Mucosa of rectum (tissue), 2 donors: ENCODE data around the gene PDE2A.
A peak's percentile ranks its signal among the peaks of the same experiment; 100 is the strongest.

ENCODE experiments used
- H3K27ac ChIP-seq, 2 donors: one replicate each; pipeline ENCODE4 v1.7.0; 2013; ENCODE audit warnings: inconsistent platforms in 2 of 2, low read depth in 2 of 2, low read length in 2 of 2
- H3K27me3 ChIP-seq, 2 donors: one replicate each; pipeline ENCODE4 v1.7.0; 2013; ENCODE audit warnings: low read length in 2 of 2; ENCODE audit not compliant: control insufficient read depth in 2 of 2, insufficient read depth in 2 of 2
- H3K36me3 ChIP-seq, 2 donors: one replicate each; pipeline ENCODE4 v1.7.0; 2013; ENCODE audit warnings: low read length in 2 of 2; ENCODE audit not compliant: control insufficient read depth in 2 of 2, insufficient read depth in 2 of 2
- H3K4me1 ChIP-seq, 2 donors: one replicate each; pipeline ENCODE4 v1.7.0; 2013; ENCODE audit warnings: low read length in 2 of 2, mild to moderate bottlenecking in 1 of 2; ENCODE audit not compliant: control insufficient read depth in 2 of 2, insufficient read depth in 2 of 2
- H3K4me3 ChIP-seq, 2 donors: one replicate each; pipeline ENCODE4 v1.7.0; 2013; ENCODE audit warnings: low read length in 2 of 2
- H3K9ac ChIP-seq, 2 donors: one replicate each; pipeline ENCODE4 v1.7.0; 2013; ENCODE audit warnings: low read length in 2 of 2, low read depth in 1 of 2, mild to moderate bottlenecking in 1 of 2
- H3K9me3 ChIP-seq, 2 donors: one replicate each; pipeline ENCODE4 v1.7.0; 2013; ENCODE audit warnings: low read length in 2 of 2; ENCODE audit not compliant: control insufficient read depth in 2 of 2
- donor health status: healthy.
- donor health status: Normal muscosa, but diverticular disease.

PDE2A gene

GRCh38 chr11:72639502-72640375 lies 34.5 kb downstream of the PDE2A start:
- H3K27me3 ChIP-seq = peaks cover 18 to 27% of the 10 kb centered on the region in 2 donors
- H3K36me3 ChIP-seq = no peaks in the 10 kb centered on the region
- H3K9ac ChIP-seq = no peak overlapping the region
- no peaks in the 10 kb centered on the region for H3K9me3 ChIP-seq
- H3K4me3 ChIP-seq = no peak overlapping the region
- peaks cover 5 to 6% of the 10 kb centered on the region in 2 donors for H3K4me1 ChIP-seq
- H3K27ac ChIP-seq = no peak overlapping the region

GRCh38 chr11:72637926-72638325 lies 36.3 kb downstream of the PDE2A start:
- Histone ChIP-seq H3K36me3 (no peaks in the 10 kb centered on the region), H3K27ac (no peak overlapping the region), H3K9ac (no peak overlapping the region), H3K4me1 (peaks cover 3 to 5% of the 10 kb centered on the region in 2 donors), H3K4me3 (no peak overlapping the region), H3K27me3 (peaks cover 18 to 27% of the 10 kb centered on the region in 2 donors), H3K9me3 (no peaks in the 10 kb centered on the region)

GRCh38 chr11:72637198-72637597 lies 37.0 kb downstream of the PDE2A start:
- Histone ChIP-seq H3K27ac (no peak overlapping the region), H3K9ac (no peak overlapping the region), H3K4me3 (no peak overlapping the region), H3K36me3 (no peaks in the 10 kb centered on the region), H3K27me3 (peaks cover 18 to 27% of the 10 kb centered on the region in 2 donors), H3K9me3 (no peaks in the 10 kb centered on the region), H3K4me1 (peaks cover 0 to 5% of the 10 kb centered on the region in 2 donors)

GRCh38 chr11:72636376-72636775 lies 37.8 kb downstream of the PDE2A start:
- no peak overlapping the region for H3K4me3 ChIP-seq
- no peak overlapping the region for H3K27ac ChIP-seq
- no peaks in the 10 kb centered on the region for H3K9me3 ChIP-seq
- no peaks in the 10 kb centered on the region for H3K4me1 ChIP-seq
- peaks cover 13 to 20% of the 10 kb centered on the region in 2 donors for H3K27me3 ChIP-seq
- H3K9ac ChIP-seq = no peak overlapping the region
- no peaks in the 10 kb centered on the region for H3K36me3 ChIP-seq

- Histone ChIP-seq H3K9ac (no peak overlapping the region), H3K36me3 (no peaks in the 10 kb centered on the region), H3K27ac (no peak overlapping the region), H3K4me1 (no peaks in the 10 kb centered on the region), H3K27me3 (peaks cover 8 to 15% of the 10 kb centered on the region in 2 donors), H3K4me3 (no peak overlapping the region), H3K9me3 (no peaks in the 10 kb centered on the region)
Observed at GRCh38 chr11:72635933-72636332, 38.3 kb downstream of the PDE2A start.

- no peak overlapping the region for H3K9ac ChIP-seq
- no peaks in the 10 kb centered on the region for H3K4me1 ChIP-seq
- H3K27me3 ChIP-seq = peaks cover 3 to 10% of the 10 kb centered on the region in 2 donors
- H3K36me3 ChIP-seq = no peaks in the 10 kb centered on the region
- H3K9me3 ChIP-seq = no peaks in the 10 kb centered on the region
- H3K4me3 ChIP-seq = no peak overlapping the region
- H3K27ac ChIP-seq = no peak overlapping the region
Observed at GRCh38 chr11:72635309-72635915, 38.8 kb downstream of the PDE2A start.

- Histone ChIP-seq H3K27me3 (peaks cover 0 to 4% of the 10 kb centered on the region in 2 donors), H3K9ac (no peak overlapping the region), H3K4me1 (peaks cover 0 to 4% of the 10 kb centered on the region in 2 donors), H3K9me3 (no peaks in the 10 kb centered on the region), H3K27ac (no peak overlapping the region), H3K4me3 (no peak overlapping the region), H3K36me3 (no peaks in the 10 kb centered on the region)
Observed at GRCh38 chr11:72634472-72635095, 39.6 kb downstream of the PDE2A start.

GRCh38 chr11:72634016-72634415 lies 40.2 kb downstream of the PDE2A start:
- Histone ChIP-seq H3K36me3 (no peaks in the 10 kb centered on the region), H3K4me1 (peaks cover 0 to 4% of the 10 kb centered on the region in 2 donors), H3K27me3 (no peaks in the 10 kb centered on the region), H3K4me3 (no peak overlapping the region), H3K9ac (no peak overlapping the region), H3K9me3 (no peaks in the 10 kb centered on the region), H3K27ac (peak overlapping the region in 1 of 2 donors; percentile 1)

- H3K9me3 ChIP-seq = no peaks in the 10 kb centered on the region
- H3K27me3 ChIP-seq = no peaks in the 10 kb centered on the region
- H3K4me1 ChIP-seq = peaks cover 0 to 4% of the 10 kb centered on the region in 2 donors
- H3K36me3 ChIP-seq = no peaks in the 10 kb centered on the region
- H3K4me3 ChIP-seq = no peak overlapping the region
- H3K9ac ChIP-seq = no peak overlapping the region
- H3K27ac ChIP-seq = peak overlapping the region in 1 of 2 donors; percentile 38
Observed at GRCh38 chr11:72633068-72633467, 41.2 kb downstream of the PDE2A start.
